Measurements from ENCODE around the gene SULF2. TPM values are rescaled to one million over a fixed set of nuclear protein-coding genes. Genes with fewer than 3 reads are reported as not detected.
A peak's percentile ranks its signal among the peaks of the same experiment; 100 is the strongest.

Gene SULF2
- total and polyA plus RNA-seq, 2 of the 13 experiments (the other 11 are each of a cell fraction or from before 2014, with no cell fraction given) = 7.2 to 50.9 TPM

DNA sequence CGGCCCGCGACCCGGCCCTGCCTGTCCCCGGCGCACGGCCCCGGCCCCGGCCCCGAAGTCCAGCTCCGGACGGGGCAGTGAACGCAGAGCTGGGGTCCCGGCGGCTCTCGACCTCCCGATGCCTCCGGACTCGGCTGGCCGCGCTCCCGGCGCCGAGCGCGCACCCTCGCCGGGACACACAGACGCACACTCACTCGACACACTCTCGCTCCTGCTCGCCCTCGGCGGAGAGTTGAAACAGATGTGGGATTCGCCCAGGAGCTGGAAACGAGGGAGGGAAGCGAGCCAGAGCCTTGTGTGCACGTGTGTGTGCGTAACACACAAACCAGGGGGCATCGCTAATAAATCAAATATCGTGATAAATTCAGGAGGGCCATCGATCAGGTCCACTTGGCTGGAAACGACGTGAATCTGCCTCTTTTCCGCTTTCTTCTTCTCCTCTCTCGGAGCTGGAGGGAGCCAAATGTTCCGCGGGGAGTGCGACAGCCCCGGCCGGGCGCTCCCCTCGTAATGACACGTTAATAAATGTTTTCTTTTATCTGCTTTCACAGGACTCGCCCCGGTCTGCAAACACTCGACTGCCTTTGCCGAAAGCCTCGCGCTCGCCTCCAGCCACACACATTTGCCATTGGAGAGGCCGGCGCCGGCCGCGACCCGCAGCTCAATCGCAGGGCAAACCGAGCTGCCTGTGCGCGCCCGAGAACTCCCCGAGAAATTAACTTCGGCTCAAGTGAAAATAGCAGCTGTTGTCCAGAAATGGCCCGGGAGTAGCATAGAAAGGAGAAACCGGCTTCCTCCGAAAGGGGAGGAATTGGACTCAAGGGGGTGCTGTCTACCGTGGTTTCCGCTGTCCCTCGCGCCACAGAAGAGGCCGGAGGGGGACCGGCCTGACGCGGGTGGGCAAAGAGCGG is 828 bp upstream of the SULF2 start (continued):
- TF ChIP-seq ZNF841 (CRISPR knock-in tag; IDR thresholded peaks at IDR 0.05; ENCODE audit: borderline replicate concordance) (no peak), ZNF549 (CRISPR knock-in tag; IDR thresholded peaks at IDR 0.05) (no peak), RBM22 (optimal IDR thresholded peaks at IDR 0.05; ENCODE audit: low read length) (no peak), ZC3H13 (CRISPR knock-in tag; IDR thresholded peaks at IDR 0.05) (no peak), ZNF761 (CRISPR knock-in tag; conservative IDR thresholded peaks at IDR 0.05) (0 out of 2 replicates have a peak, but pooled peaks have one; percentile 14), ZNF326 (CRISPR knock-in tag; IDR thresholded peaks at IDR 0.05; ENCODE audit: borderline replicate concordance) (no peak), MEIS2 (CRISPR knock-in tag; IDR thresholded peaks at IDR 0.05) (no peak), EED (CRISPR knock-in tag; IDR thresholded peaks at IDR 0.05) (no peak), ZFYVE20 (CRISPR knock-in tag; IDR thresholded peaks at IDR 0.05; ENCODE audit: borderline replicate concordance, low read depth) (no peak)
- TF ChIP-seq, protein P1, sequence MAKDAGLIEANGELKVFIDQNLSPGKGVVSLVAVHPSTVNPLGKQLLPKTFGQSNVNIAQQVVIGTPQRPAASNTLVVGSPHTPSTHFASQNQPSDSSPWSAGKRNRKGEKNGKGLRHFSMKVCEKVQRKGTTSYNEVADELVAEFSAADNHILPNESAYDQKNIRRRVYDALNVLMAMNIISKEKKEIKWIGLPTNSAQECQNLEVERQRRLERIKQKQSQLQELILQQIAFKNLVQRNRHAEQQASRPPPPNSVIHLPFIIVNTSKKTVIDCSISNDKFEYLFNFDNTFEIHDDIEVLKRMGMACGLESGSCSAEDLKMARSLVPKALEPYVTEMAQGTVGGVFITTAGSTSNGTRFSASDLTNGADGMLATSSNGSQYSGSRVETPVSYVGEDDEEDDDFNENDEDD (CRISPR knock-in tag; IDR thresholded peaks at IDR 0.05; ENCODE audit: borderline replicate concordance) = peak; percentile 54; the same call in 1 of the 2 replicates
- TF ChIP-seq, protein P2, sequence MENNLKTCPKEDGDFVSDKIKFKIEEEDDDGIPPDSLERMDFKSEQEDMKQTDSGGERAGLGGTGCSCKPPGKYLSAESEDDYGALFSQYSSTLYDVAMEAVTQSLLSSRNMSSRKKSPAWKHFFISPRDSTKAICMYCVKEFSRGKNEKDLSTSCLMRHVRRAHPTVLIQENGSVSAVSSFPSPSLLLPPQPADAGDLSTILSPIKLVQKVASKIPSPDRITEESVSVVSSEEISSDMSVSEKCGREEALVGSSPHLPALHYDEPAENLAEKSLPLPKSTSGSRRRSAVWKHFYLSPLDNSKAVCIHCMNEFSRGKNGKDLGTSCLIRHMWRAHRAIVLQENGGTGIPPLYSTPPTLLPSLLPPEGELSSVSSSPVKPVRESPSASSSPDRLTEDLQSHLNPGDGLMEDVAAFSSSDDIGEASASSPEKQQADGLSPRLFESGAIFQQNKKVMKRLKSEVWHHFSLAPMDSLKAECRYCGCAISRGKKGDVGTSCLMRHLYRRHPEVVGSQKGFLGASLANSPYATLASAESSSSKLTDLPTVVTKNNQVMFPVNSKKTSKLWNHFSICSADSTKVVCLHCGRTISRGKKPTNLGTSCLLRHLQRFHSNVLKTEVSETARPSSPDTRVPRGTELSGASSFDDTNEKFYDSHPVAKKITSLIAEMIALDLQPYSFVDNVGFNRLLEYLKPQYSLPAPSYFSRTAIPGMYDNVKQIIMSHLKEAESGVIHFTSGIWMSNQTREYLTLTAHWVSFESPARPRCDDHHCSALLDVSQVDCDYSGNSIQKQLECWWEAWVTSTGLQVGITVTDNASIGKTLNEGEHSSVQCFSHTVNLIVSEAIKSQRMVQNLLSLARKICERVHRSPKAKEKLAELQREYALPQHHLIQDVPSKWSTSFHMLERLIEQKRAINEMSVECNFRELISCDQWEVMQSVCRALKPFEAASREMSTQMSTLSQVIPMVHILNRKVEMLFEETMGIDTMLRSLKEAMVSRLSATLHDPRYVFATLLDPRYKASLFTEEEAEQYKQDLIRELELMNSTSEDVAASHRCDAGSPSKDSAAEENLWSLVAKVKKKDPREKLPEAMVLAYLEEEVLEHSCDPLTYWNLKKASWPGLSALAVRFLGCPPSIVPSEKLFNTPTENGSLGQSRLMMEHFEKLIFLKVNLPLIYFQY (CRISPR knock-in tag; IDR thresholded peaks at IDR 0.05; ENCODE audit: borderline replicate concordance) = peak; percentile 53; the same call in 1 of the 2 replicates
- TF ChIP-seq, protein P3, sequence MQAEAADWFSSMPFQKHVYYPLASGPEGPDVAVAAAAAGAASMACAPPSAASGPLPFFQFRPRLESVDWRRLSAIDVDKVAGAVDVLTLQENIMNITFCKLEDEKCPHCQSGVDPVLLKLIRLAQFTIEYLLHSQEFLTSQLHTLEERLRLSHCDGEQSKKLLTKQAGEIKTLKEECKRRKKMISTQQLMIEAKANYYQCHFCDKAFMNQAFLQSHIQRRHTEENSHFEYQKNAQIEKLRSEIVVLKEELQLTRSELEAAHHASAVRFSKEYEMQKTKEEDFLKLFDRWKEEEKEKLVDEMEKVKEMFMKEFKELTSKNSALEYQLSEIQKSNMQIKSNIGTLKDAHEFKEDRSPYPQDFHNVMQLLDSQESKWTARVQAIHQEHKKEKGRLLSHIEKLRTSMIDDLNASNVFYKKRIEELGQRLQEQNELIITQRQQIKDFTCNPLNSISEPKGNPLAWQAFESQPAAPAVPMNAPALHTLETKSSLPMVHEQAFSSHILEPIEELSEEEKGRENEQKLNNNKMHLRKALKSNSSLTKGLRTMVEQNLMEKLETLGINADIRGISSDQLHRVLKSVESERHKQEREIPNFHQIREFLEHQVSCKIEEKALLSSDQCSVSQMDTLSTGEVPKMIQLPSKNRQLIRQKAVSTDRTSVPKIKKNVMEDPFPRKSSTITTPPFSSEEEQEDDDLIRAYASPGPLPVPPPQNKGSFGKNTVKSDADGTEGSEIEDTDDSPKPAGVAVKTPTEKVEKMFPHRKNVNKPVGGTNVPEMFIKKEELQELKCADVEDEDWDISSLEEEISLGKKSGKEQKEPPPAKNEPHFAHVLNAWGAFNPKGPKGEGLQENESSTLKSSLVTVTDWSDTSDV (CRISPR knock-in tag; IDR thresholded peaks at IDR 0.05) = 0 out of 2 replicates have a peak, but pooled peaks have one; percentile 55
- TF ChIP-seq, protein P4, sequence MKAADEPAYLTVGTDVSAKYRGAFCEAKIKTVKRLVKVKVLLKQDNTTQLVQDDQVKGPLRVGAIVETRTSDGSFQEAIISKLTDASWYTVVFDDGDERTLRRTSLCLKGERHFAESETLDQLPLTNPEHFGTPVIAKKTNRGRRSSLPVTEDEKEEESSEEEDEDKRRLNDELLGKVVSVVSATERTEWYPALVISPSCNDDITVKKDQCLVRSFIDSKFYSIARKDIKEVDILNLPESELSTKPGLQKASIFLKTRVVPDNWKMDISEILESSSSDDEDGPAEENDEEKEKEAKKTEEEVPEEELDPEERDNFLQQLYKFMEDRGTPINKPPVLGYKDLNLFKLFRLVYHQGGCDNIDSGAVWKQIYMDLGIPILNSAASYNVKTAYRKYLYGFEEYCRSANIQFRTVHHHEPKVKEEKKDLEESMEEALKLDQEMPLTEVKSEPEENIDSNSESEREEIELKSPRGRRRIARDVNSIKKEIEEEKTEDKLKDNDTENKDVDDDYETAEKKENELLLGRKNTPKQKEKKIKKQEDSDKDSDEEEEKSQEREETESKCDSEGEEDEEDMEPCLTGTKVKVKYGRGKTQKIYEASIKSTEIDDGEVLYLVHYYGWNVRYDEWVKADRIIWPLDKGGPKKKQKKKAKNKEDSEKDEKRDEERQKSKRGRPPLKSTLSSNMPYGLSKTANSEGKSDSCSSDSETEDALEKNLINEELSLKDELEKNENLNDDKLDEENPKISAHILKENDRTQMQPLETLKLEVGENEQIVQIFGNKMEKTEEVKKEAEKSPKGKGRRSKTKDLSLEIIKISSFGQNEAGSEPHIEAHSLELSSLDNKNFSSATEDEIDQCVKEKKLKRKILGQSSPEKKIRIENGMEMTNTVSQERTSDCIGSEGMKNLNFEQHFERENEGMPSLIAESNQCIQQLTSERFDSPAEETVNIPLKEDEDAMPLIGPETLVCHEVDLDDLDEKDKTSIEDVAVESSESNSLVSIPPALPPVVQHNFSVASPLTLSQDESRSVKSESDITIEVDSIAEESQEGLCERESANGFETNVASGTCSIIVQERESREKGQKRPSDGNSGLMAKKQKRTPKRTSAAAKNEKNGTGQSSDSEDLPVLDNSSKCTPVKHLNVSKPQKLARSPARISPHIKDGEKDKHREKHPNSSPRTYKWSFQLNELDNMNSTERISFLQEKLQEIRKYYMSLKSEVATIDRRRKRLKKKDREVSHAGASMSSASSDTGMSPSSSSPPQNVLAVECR (CRISPR knock-in tag; IDR thresholded peaks at IDR 0.05; ENCODE audit: borderline replicate concordance) = no peak
- TF ChIP-seq, protein P5, sequence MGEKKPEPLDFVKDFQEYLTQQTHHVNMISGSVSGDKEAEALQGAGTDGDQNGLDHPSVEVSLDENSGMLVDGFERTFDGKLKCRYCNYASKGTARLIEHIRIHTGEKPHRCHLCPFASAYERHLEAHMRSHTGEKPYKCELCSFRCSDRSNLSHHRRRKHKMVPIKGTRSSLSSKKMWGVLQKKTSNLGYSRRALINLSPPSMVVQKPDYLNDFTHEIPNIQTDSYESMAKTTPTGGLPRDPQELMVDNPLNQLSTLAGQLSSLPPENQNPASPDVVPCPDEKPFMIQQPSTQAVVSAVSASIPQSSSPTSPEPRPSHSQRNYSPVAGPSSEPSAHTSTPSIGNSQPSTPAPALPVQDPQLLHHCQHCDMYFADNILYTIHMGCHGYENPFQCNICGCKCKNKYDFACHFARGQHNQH (CRISPR knock-in tag; IDR thresholded peaks at IDR 0.05) = peak; percentile 55

All from HepG2 (cell line).